HL-60 (cell line): ENCODE measurements around the gene INAFM2.

Source experiments
- POLR2AphosphoS5 ChIP-seq: IDR thresholded peaks from 2 replicates; pipeline ENCODE4 v1.6.1; 2012; ENCODE audit warnings: low read depth
- TF ChIP-seq, protein P1 (sequence below): IDR thresholded peaks from one replicate; pipeline ENCODE4 v1.5.1; 2011; ENCODE audit warnings: low read length, control low read depth, inconsistent platforms; ENCODE audit not compliant: insufficient read depth
- TF ChIP-seq, protein P2 (sequence below): IDR thresholded peaks from 2 replicates; pipeline ENCODE4 v1.6.1; 2012; ENCODE audit warnings: low read depth; ENCODE audit not compliant: insufficient replicate concordance

DNA sequence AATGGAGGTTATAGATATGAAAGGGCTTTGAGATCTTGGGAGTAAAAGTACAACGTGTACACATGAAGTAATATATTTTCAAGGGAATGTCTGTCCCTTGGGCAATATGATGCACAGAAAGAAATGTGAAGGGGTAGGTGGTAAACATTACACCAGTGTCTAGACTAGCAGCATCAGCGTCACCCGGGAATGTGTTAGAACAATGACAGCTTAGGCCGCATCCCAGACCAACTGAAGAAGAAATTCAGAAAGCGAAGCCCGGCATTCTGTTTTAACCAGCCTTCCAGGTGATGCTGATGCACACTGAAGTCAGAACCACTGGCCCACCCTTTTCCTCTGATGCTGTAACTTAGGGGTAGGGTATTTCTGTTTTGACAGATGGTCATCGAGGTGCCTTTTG, 6.3 kb downstream of the INAFM2 start:
- TF ChIP-seq, protein P1, sequence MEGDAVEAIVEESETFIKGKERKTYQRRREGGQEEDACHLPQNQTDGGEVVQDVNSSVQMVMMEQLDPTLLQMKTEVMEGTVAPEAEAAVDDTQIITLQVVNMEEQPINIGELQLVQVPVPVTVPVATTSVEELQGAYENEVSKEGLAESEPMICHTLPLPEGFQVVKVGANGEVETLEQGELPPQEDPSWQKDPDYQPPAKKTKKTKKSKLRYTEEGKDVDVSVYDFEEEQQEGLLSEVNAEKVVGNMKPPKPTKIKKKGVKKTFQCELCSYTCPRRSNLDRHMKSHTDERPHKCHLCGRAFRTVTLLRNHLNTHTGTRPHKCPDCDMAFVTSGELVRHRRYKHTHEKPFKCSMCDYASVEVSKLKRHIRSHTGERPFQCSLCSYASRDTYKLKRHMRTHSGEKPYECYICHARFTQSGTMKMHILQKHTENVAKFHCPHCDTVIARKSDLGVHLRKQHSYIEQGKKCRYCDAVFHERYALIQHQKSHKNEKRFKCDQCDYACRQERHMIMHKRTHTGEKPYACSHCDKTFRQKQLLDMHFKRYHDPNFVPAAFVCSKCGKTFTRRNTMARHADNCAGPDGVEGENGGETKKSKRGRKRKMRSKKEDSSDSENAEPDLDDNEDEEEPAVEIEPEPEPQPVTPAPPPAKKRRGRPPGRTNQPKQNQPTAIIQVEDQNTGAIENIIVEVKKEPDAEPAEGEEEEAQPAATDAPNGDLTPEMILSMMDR = no peak
- TF ChIP-seq POLR2AphosphoS5 = no peak
- TF ChIP-seq, protein P2, sequence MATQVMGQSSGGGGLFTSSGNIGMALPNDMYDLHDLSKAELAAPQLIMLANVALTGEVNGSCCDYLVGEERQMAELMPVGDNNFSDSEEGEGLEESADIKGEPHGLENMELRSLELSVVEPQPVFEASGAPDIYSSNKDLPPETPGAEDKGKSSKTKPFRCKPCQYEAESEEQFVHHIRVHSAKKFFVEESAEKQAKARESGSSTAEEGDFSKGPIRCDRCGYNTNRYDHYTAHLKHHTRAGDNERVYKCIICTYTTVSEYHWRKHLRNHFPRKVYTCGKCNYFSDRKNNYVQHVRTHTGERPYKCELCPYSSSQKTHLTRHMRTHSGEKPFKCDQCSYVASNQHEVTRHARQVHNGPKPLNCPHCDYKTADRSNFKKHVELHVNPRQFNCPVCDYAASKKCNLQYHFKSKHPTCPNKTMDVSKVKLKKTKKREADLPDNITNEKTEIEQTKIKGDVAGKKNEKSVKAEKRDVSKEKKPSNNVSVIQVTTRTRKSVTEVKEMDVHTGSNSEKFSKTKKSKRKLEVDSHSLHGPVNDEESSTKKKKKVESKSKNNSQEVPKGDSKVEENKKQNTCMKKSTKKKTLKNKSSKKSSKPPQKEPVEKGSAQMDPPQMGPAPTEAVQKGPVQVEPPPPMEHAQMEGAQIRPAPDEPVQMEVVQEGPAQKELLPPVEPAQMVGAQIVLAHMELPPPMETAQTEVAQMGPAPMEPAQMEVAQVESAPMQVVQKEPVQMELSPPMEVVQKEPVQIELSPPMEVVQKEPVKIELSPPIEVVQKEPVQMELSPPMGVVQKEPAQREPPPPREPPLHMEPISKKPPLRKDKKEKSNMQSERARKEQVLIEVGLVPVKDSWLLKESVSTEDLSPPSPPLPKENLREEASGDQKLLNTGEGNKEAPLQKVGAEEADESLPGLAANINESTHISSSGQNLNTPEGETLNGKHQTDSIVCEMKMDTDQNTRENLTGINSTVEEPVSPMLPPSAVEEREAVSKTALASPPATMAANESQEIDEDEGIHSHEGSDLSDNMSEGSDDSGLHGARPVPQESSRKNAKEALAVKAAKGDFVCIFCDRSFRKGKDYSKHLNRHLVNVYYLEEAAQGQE = no peak
